ENCODE measurements around the gene PHLDA2.

DNA sequence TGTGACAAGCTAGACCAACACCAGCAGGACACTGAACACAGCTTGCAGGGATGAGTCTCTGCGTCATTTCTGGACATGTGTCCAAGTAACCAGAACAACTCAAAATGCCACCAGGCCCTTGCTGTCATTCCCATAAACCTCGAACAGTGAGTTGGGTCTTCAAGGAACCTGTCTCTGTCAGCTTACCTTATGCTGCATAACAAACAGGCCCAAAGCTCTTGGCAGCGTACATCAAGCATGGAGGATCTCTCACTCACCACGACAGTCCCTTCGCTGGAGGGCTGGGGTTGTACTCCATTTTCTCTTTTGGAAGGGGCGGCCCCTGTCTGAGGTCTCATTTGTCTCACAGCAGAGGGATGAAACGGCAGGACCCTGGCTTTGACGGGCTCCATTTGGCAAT, 50.4 kb downstream of the PHLDA2 start:
- TF ChIP-seq, protein P1, sequence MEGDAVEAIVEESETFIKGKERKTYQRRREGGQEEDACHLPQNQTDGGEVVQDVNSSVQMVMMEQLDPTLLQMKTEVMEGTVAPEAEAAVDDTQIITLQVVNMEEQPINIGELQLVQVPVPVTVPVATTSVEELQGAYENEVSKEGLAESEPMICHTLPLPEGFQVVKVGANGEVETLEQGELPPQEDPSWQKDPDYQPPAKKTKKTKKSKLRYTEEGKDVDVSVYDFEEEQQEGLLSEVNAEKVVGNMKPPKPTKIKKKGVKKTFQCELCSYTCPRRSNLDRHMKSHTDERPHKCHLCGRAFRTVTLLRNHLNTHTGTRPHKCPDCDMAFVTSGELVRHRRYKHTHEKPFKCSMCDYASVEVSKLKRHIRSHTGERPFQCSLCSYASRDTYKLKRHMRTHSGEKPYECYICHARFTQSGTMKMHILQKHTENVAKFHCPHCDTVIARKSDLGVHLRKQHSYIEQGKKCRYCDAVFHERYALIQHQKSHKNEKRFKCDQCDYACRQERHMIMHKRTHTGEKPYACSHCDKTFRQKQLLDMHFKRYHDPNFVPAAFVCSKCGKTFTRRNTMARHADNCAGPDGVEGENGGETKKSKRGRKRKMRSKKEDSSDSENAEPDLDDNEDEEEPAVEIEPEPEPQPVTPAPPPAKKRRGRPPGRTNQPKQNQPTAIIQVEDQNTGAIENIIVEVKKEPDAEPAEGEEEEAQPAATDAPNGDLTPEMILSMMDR (IDR thresholded peaks at IDR 0.05), result no peak
- TF ChIP-seq POLR2AphosphoS5 (IDR thresholded peaks at IDR 0.05), result no peak
